ENCODE results near the gene GASK1A.

Gene GASK1A

GRCh38 chr3:43032646-43033628 lies 53.8 kb downstream of the GASK1A start:
- TF ChIP-seq, protein P1, sequence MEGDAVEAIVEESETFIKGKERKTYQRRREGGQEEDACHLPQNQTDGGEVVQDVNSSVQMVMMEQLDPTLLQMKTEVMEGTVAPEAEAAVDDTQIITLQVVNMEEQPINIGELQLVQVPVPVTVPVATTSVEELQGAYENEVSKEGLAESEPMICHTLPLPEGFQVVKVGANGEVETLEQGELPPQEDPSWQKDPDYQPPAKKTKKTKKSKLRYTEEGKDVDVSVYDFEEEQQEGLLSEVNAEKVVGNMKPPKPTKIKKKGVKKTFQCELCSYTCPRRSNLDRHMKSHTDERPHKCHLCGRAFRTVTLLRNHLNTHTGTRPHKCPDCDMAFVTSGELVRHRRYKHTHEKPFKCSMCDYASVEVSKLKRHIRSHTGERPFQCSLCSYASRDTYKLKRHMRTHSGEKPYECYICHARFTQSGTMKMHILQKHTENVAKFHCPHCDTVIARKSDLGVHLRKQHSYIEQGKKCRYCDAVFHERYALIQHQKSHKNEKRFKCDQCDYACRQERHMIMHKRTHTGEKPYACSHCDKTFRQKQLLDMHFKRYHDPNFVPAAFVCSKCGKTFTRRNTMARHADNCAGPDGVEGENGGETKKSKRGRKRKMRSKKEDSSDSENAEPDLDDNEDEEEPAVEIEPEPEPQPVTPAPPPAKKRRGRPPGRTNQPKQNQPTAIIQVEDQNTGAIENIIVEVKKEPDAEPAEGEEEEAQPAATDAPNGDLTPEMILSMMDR (conservative IDR thresholded peaks at IDR 0.05) = no peak
- no peak overlapping the region for H3K27ac ChIP-seq

DNA sequence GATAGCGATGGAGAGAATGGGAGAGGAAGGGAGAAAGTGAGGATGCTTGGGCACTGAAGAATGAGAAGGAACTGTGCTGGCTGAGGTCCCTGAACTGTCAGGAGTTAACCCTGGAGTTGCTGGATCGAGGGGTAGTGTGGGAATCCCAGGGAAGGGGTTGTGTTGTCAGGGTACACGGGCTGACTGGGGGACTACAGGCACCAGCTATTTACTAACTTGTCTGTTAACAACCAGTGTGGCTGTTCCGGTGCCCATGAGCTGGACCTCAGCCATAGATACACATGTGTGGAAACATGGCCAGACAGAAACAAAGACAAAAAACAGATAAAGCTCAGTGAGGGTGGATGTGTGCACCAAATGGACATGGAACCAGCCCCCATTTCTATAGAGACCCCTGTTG lies 55.1 kb downstream of the GASK1A start:
- no peak overlapping the region for H3K27ac ChIP-seq
- TF ChIP-seq, protein P1 (conservative IDR thresholded peaks at IDR 0.05) = no peak

- TF ChIP-seq, protein P1 (conservative IDR thresholded peaks at IDR 0.05) = no peak
- no peak overlapping the region for H3K27ac ChIP-seq
Observed at GRCh38 chr3:43034911-43035310, 55.8 kb downstream of the GASK1A start.

- TF ChIP-seq, protein P1 (conservative IDR thresholded peaks at IDR 0.05) = no peak
- no peak overlapping the region for H3K27ac ChIP-seq
Observed at GRCh38 chr3:43035801-43036365, 56.8 kb downstream of the GASK1A start.

GRCh38 chr3:43036621-43037423 lies 57.7 kb downstream of the GASK1A start:
- H3K27ac ChIP-seq = no peak overlapping the region
- TF ChIP-seq, protein P1 (conservative IDR thresholded peaks at IDR 0.05) = no peak

GRCh38 chr3:43038010-43038409 lies 58.9 kb downstream of the GASK1A start:
- no peak overlapping the region for H3K27ac ChIP-seq

More at GRCh38 chr3:43038010-43038409, 58.9 kb downstream of the GASK1A start:
- TF ChIP-seq, protein P1 (conservative IDR thresholded peaks at IDR 0.05) = no peak
